Activated T-helper 1 cell treated with anti-CD3 and anti-CD28 coated beads, Interleukin-12 subunit alpha, Interleukin-12 subunit beta, Interleukin-2, Interleukin-4 antibody, amounts not matched to agents 30 ng/mL and 10 ng/mL and 1 ng/mL, durations not matched to agents 14 hours and 24 hours and 36 hours (primary cell): Measurements from ENCODE around the gene ANO6. TPM values are rescaled to one million over a fixed set of nuclear protein-coding genes. Genes with fewer than 3 reads are reported as not detected.
"Not testable (repeated sequence)": the region's sequence is repeated elsewhere in the genome, so short reads cannot be mapped to it uniquely, and the experiment has no call there.

Experiments used
- DNase-seq: peaks from one replicate; pipeline ENCODE4 v3.0.0; 2021; ENCODE audit warnings: low spot score
- H3K27ac Mint-ChIP-seq: one replicate; pipeline ENCODE4 v1.8.0; 2021; ENCODE audit warnings: mild to moderate bottlenecking, mixed read lengths
- H3K27me3 Mint-ChIP-seq: one replicate; pipeline ENCODE4 v1.8.0; 2022; ENCODE audit warnings: mild to moderate bottlenecking, moderate library complexity, mixed read lengths; ENCODE audit not compliant: insufficient read depth
- H3K36me3 Mint-ChIP-seq: one replicate; pipeline ENCODE4 v1.8.0; 2021; ENCODE audit warnings: low read depth, mixed read lengths
- H3K4me1 Mint-ChIP-seq: one replicate; pipeline ENCODE4 v1.8.0; 2021; ENCODE audit warnings: low read depth, mixed read lengths
- H3K4me3 Mint-ChIP-seq: one replicate; pipeline ENCODE4 v1.8.0; 2021; ENCODE audit warnings: mild to moderate bottlenecking, moderate library complexity, mixed read lengths
- H3K9me3 Mint-ChIP-seq: one replicate; pipeline ENCODE4 v1.8.0; 2021; ENCODE audit warnings: mixed read lengths
- intact Hi-C: fragments of 100-400 bp; cut with micrococcal nuclease; formaldehyde crosslinking; loops from one replicate; pipeline ENCODE4 v1.15.1; 2024
- total RNA-seq: library from RNA; stranded (reverse); gene quantifications from 2 replicates; pipeline ENCODE4 v1.2.3, GENCODE V29; 2022

ANO6 gene, protein sequence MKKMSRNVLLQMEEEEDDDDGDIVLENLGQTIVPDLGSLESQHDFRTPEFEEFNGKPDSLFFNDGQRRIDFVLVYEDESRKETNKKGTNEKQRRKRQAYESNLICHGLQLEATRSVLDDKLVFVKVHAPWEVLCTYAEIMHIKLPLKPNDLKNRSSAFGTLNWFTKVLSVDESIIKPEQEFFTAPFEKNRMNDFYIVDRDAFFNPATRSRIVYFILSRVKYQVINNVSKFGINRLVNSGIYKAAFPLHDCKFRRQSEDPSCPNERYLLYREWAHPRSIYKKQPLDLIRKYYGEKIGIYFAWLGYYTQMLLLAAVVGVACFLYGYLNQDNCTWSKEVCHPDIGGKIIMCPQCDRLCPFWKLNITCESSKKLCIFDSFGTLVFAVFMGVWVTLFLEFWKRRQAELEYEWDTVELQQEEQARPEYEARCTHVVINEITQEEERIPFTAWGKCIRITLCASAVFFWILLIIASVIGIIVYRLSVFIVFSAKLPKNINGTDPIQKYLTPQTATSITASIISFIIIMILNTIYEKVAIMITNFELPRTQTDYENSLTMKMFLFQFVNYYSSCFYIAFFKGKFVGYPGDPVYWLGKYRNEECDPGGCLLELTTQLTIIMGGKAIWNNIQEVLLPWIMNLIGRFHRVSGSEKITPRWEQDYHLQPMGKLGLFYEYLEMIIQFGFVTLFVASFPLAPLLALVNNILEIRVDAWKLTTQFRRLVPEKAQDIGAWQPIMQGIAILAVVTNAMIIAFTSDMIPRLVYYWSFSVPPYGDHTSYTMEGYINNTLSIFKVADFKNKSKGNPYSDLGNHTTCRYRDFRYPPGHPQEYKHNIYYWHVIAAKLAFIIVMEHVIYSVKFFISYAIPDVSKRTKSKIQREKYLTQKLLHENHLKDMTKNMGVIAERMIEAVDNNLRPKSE
- 21.7 and 22.1 TPM in 2 replicates for total RNA-seq

DNA sequence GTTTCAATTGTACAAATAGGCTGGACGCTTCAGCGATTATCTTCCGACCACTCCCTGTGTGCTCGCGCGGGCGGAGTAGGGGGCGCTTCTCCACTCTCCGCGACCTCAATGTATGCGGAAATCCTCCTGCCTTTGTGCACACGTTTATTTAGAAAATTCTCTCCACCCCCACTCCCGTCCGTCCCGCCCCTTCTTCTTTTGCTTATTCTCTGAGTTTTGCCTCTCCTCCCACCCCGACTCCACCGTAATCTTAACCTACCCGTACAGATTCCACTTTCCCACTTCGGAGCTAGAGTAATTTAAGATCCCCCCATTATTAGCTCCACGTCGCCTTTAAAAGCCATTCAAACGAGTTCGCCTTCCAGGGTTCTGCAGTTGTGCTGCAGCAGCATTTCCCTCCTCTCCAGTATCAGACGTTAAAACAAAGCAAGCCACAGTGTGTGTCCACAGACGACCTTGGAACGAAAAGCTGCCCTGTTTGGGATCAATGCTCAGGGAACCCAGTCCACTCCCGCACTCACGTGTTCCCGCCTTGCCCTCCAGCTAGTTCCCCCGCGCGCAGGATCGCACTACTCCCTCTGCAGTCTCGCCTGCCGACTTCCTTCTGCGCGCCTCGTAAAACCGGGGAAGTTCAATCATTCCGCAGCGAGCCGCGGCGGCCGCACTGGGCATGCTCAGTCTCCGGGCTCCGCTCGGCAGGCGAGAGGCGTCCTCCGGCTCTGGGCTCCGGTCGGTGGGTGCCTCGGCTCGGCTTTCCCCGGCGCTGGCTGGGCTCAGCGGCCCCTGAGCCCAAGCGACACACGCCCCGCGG, at the start of gene ANO6:
Gene ANO6 (plus strand): TSS at position 677 of the 811 bp plus-strand sequence. CDS start 227 bp downstream, outside the sequence.
- H3K27ac Mint-ChIP-seq: peak within 1 kb of the TSS; percentile 95
- peaks cover 2% of the 10 kb centered on the region for H3K36me3 Mint-ChIP-seq
- peak within 1 kb of the TSS; percentile 92 for H3K4me3 Mint-ChIP-seq
- peaks cover 43% of the 10 kb centered on the region for H3K4me1 Mint-ChIP-seq
- no peaks in the 10 kb centered on the region for H3K9me3 Mint-ChIP-seq
- DNase-seq: peak; percentile 78
- peaks cover 1% of the 10 kb centered on the region for H3K27me3 Mint-ChIP-seq
- intact Hi-C loops: loop anchor here (1.0 to 10.0 kb wide), 7 partner anchors 18 to 779 kb away; partner anchors contain the start of gene SCAF11

DNA sequence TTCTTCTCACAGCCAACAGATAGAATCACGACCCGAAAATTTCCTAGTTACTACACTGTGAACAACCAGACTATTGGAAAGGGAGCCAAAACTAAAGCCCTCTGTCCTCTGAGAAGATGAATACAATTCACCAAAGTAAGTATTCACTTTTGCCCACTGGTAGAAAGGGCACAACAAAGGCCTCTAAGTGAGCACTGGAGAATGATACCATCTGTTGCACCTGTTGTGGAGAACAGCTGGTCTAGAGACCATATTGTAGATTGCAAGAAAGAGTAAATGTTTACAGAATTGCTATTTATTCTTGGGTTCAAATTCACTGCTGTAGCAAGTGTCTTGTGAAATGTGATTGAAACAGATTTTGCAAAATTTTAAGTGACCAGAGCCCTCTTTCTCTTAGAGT, 46.9 kb upstream of the ANO6 start:
- DNase-seq: no peak
- no peaks in the 10 kb centered on the region for H3K9me3 Mint-ChIP-seq
- intact Hi-C loops: no loop called here
- H3K4me1 Mint-ChIP-seq: no peaks in the 10 kb centered on the region
- peaks cover 9% of the 10 kb centered on the region for H3K27me3 Mint-ChIP-seq
- no peak overlapping the region for H3K4me3 Mint-ChIP-seq
- H3K27ac Mint-ChIP-seq: no peak overlapping the region
- no peaks in the 10 kb centered on the region for H3K36me3 Mint-ChIP-seq

DNA sequence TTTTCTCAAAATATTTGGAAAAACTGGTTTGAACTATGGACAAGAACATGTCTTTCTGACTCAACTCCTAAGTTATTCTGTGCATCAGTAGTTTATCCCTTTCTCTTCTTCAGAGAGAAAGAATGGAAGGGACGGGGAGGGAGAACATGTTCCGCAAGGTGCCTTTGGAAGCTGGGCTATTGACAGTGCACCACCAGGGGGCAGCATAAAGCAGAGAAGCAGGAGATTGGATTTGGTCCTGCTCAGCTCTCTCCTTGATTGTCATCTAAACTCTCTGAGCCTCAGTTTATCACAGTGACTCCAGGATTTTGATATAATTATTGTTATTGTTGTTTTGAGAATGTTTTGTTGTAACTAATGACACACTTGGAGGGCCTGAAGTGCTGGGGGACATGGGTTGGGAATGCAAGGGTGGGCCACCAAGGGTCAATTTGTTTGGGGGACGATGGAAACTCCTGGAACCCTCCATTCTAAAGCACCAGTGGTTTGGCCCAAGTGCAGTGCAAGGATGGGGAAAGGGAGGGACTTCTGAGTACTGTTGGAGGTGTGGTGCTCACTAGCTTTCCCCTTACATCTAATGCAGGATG, 45.3 kb upstream of the ANO6 start:
- Mint-ChIP-seq H3K4me3 (no peak overlapping the region), H3K4me1 (no peaks in the 10 kb centered on the region), H3K36me3 (no peaks in the 10 kb centered on the region), H3K9me3 (no peaks in the 10 kb centered on the region), H3K27ac (no peak overlapping the region), H3K27me3 (peaks cover 7% of the 10 kb centered on the region)
- intact Hi-C loops: loop anchor here (1.0 kb wide), 3 partner anchors 45 to 555 kb away; no protein-coding TSS in a partner anchor
- peak; percentile 57 for DNase-seq

DNA sequence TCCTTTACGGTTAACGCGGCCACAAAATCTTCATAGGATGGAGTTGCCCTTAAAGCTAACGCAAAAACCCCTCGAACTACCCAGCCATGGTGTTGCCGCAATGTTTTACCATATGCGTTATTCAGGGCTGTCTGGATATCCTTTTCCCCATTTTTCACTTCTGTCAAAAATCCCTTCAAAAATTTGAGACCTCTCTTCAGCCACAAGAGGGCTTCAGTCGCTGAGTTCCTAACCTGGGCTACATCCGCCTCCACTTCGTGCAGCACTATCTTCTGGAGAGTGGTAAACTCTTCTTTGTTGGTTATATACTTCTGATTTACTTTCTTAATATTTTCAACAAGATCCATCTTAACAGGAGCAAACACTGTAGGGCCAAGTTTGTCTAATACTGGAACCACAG, 42.6 kb upstream of the ANO6 start:
- intact Hi-C loops, H3K36me3 Mint-ChIP-seq, H3K27ac Mint-ChIP-seq, H3K4me1 Mint-ChIP-seq, H3K27me3 Mint-ChIP-seq, H3K4me3 Mint-ChIP-seq, DNase-seq: not testable (repeated sequence)
- peaks cover 21% of the 10 kb centered on the region for H3K9me3 Mint-ChIP-seq

DNA sequence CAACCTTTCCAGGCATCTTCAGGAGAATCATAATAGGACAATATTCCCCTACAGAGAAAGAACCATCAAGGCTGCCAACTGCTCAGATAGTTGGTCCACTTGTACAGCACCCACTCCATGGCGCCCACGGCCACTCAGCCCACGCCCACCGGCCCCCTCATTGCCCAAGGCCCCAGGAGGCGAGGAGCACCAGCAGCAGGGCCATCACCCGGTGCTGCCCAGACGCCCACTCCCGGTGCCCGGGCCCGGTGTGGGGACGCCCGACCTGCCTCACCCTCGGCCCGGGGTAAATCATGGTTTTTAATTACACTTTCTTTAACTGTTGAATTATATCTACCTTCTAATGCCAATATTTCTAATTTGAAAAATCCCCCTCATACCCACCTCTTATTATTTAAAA, 41.3 kb upstream of the ANO6 start:
- Mint-ChIP-seq H3K9me3 (peaks cover 30% of the 10 kb centered on the region), H3K4me1 (no peaks in the 10 kb centered on the region), H3K4me3 (no peak overlapping the region), H3K27ac (no peak overlapping the region), H3K27me3 (no peaks in the 10 kb centered on the region), H3K36me3 (peaks cover 9% of the 10 kb centered on the region)
- DNase-seq: no peak
- intact Hi-C loops: no loop called here

DNA sequence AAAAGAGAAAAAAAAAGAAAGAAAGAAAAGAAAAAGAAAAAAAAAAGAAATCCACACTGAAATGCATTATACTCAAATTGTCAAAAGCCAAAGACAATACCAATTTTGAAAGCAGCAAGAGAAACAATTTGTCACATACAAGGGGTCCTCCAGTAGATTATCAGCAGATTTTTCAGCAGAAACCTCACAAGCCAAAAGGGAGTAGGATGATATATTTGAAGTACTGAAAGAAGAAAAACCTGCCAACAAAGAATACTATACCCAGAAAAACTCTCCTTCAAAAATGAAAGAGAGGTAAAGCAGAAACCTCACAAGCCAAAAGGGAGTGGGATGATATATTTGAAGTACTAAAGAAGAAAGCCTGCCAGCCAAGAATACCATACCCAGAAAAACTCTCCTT, 37.1 kb upstream of the ANO6 start:
- intact Hi-C loops: no loop called here
- peaks cover 33% of the 10 kb centered on the region for H3K9me3 Mint-ChIP-seq
- H3K4me1 Mint-ChIP-seq: no peaks in the 10 kb centered on the region
- no peaks in the 10 kb centered on the region for H3K27me3 Mint-ChIP-seq
- no peak for DNase-seq
- H3K4me3 Mint-ChIP-seq: no peak overlapping the region
- H3K36me3 Mint-ChIP-seq: peaks cover 9% of the 10 kb centered on the region
- no peak overlapping the region for H3K27ac Mint-ChIP-seq

DNA sequence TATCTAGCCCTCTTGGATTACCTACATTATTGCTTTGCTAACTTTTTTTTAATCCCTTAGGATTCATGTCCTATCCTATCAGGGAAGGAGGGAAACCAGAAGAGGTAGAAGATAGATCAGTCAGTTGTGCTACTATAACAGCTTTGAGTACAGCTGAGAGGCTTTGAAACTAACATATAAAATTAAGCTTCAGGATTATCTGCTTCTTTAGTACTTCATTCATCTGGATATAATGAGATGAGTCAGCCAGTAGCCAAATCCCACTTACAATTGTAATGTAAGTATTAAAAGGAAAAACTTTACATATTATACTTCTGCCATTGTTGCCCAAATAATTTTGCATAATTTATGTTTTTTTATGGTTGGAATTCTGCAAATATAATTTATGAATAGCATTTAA, 33.4 kb upstream of the ANO6 start:
- intact Hi-C loops: no loop called here
- H3K36me3 Mint-ChIP-seq: peaks cover 6% of the 10 kb centered on the region

DNA sequence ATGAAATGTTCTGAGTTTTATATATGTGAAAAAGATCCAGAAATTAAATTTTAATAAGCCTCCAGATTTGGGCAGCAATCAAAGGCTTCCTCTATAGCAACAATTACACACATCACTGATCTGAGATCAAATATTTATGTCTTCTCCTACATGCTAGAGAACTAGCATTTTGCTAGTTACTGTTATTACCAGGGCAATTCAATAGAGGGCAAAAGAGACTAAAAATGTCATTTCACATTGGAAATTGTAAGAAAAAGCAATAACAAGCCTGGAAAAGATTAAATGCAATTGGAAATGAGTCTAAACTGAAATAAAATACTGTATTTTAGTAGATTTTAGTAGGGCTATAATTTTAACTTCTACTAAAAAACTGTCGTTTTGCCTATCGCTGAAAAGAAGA, 32.6 kb upstream of the ANO6 start:
- H3K9me3 Mint-ChIP-seq: peaks cover 13% of the 10 kb centered on the region
- no peak overlapping the region for H3K27ac Mint-ChIP-seq
- no peaks in the 10 kb centered on the region for H3K27me3 Mint-ChIP-seq
- no peak for DNase-seq
- no peak overlapping the region for H3K4me3 Mint-ChIP-seq
- H3K36me3 Mint-ChIP-seq: no peaks in the 10 kb centered on the region
- intact Hi-C loops: no loop called here
- no peaks in the 10 kb centered on the region for H3K4me1 Mint-ChIP-seq

More for the DNA sequence above, 33.4 kb upstream of the ANO6 start:
- DNase-seq: no peak
- Mint-ChIP-seq H3K27ac (no peak overlapping the region), H3K4me1 (no peaks in the 10 kb centered on the region), H3K9me3 (peaks cover 20% of the 10 kb centered on the region), H3K27me3 (no peaks in the 10 kb centered on the region), H3K4me3 (no peak overlapping the region)

DNA sequence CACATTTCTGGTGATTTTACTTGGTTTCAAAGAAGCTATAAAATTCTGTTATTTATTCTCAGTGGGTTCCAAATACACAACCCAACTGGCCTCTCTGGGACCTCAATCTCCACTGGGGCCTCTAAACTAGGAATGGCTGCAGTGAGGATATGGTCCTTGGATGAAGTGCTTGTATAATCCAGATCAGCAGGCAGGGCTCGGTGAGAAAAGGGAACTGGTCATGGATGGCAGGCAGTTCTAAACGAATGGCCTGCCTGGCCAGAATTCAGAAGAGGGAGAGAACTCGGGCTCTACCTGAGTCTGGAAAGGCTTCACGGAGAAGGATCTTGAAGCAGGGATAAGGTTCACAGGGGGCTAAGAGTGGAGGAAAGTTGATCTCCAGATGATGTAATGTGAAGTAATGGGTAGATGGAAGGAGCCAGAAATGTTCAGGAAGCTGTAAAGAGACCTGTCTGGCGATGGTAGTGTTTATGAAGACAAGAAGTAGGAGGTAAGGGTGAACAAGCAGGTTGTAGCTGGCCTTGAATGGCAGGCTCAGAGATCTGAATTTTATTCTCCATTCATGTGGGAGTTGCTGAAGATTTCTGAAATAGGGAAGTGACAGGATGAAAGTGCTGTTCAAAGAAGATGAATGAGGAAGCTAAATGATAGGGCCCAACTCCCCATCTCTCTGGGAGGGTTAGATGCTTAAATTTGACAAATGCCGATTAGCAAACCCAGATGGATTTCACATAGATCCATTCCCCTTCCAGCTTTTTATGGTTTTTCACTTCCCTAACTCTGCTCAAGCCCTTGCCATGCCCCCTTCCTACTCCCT, 31.5 kb upstream of the ANO6 start:
- Mint-ChIP-seq H3K4me1 (no peaks in the 10 kb centered on the region), H3K4me3 (no peak overlapping the region), H3K36me3 (no peaks in the 10 kb centered on the region), H3K27me3 (no peaks in the 10 kb centered on the region), H3K27ac (no peak overlapping the region), H3K9me3 (peaks cover 3% of the 10 kb centered on the region)
- no peak for DNase-seq
- intact Hi-C loops: no loop called here

DNA sequence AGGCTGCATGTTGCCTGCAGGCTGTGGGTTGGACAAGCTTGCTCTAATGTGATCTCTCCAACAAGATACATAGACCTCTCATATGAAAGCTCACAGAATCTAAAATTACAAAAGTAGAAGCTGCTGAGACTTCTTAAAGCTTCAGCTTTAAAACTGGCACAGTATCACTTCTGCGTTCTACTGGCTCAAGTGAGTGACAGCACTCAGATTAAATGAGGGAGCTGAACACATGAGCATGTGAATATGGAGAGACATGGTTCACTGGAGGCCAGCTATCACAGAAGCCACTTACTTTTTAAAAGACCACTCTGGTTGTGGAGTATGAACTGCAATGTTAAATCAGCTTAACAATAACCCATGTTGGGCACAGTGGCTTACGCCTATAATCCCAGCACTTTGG, 29.1 kb upstream of the ANO6 start:
- Mint-ChIP-seq H3K36me3 (no peaks in the 10 kb centered on the region), H3K9me3 (no peaks in the 10 kb centered on the region), H3K4me1 (peaks cover 7% of the 10 kb centered on the region), H3K27me3 (no peaks in the 10 kb centered on the region), H3K27ac (no peak overlapping the region), H3K4me3 (no peak overlapping the region)
- intact Hi-C loops: no loop called here
- no peak for DNase-seq

DNA sequence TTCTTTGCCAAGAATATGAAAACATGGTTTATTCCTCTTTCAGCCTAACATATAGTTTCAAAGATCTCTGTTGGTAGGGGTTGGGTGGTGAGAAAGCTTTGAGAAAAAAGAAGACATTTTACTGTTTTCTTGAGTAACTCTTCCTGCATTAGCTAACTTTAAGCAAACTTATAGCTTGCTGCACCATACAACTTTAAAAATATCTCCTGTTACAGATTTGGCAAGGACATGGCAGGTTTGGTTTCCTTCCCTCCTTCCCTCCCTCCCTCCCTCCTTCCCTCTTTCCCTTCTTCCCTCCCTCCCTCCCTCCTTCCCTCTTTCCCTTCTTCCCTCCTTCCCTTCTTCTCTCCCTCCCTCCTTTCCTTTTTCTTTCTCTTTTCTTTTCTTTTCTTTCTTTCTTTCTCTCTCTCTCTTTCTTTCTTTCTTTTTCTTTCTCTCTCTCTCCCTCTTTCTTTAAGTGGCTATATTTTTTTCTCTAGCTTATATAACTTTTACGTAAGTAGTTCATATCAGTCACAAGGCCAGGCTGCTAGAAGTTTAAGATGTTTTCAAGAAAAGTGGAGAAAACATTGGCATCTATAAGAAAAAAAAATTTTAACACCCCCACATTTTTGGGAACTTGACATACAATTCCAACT, 26.0 kb upstream of the ANO6 start:
- Mint-ChIP-seq H3K27ac (no peak overlapping the region), H3K9me3 (no peaks in the 10 kb centered on the region), H3K4me1 (peaks cover 17% of the 10 kb centered on the region), H3K27me3 (no peaks in the 10 kb centered on the region), H3K4me3 (no peak overlapping the region), H3K36me3 (no peaks in the 10 kb centered on the region)
- intact Hi-C loops: no loop called here
- no peak for DNase-seq
